Psoas muscle (tissue), 8 donors: ENCODE results near the gene B3GALT6. TPM values are rescaled to one million over a fixed set of nuclear protein-coding genes. Genes with fewer than 3 reads are reported as not detected.

Experiments
- ATAC-seq, 4 donors: fragments of 200-7000 bp; cut with Tn5 transposase; one replicate each; pipeline ENCODE4 v1.9.1; 2020; ENCODE audit warnings: moderate library complexity in 3 of 4, mild to moderate bottlenecking in 2 of 4
- DNase-seq, 2 donors: peaks; one replicate each; pipeline ENCODE4 v3.0.0-alpha.2; 2020
- H3K27ac ChIP-seq: fragments of 200-600 bp; one replicate; pipeline ENCODE4 v1.8.0; 2022
- H3K27me3 ChIP-seq, 3 donors: fragments of 200-600 bp in 1 of 3; one replicate each; pipeline versions ENCODE4 v1.6.1 to v1.8.0; 2013 to 2022; ENCODE audit warnings: low read length in 2 of 3, mild to moderate bottlenecking in 2 of 3, moderate library complexity in 1 of 3; ENCODE audit not compliant: insufficient read depth in 3 of 3
- H3K36me3 ChIP-seq, 2 donors: fragments of 200-600 bp in 1 of 2; one replicate each; pipeline versions ENCODE4 v1.6.1 to v1.8.0; 2013 to 2022; ENCODE audit warnings: low read depth in 1 of 2, mild to moderate bottlenecking in 1 of 2, moderate library complexity in 1 of 2; ENCODE audit not compliant: insufficient read depth in 1 of 2
- H3K4me1 ChIP-seq: fragments of 200-600 bp; one replicate; pipeline ENCODE4 v1.8.0; 2022
- H3K4me3 ChIP-seq: fragments of 200-600 bp; one replicate; pipeline ENCODE4 v1.8.0; 2022; ENCODE audit warnings: mild to moderate bottlenecking
- H3K9me3 ChIP-seq: fragments of 200-600 bp; one replicate; pipeline ENCODE4 v1.8.0; 2022
- CTCF ChIP-seq: fragments of 200-600 bp; IDR thresholded peaks from one replicate; pipeline ENCODE4 v1.8.0; 2022; ENCODE audit warnings: antibody characterized with exemption
- WGBS, 3 donors: extraction: QIAGEN DNeasy Blood & Tissue Kit; methylation state at CpG; one replicate each; pipeline versions ENCODE4 v1.1.6 to v1.1.7; 2013; 5-methylcytosine and 5-hydroxymethylcytosine counted together
- intact Hi-C, 2 donors: fragments of 100-400 bp; cut with DNase I; formaldehyde crosslinking; loops; one replicate each; pipeline versions ENCODE4 v1.11.0 to v1.14.2; 2022
- polyA plus RNA-seq, 3 donors: library from polyadenylated mRNA; stranded (reverse); fragments of 200-250 nt; gene quantifications; one replicate each; pipeline ENCODE4 v1.2.3, GENCODE V29; 2013
- total RNA-seq, 4 donors: library from RNA; stranded (reverse); fragmentation: NEBNext Ultra II Directional in 2 of 4; extraction: Animal tissue kit (Norgen Biotek cat#: 25700) in 2 of 4; gene quantifications; one replicate each; pipeline versions ENCODE4 v1.2.1 to v1.2.4, GENCODE V29; 2021 to 2023
- donor health status: healthy with polysubstance abuse.
- donor health status: DM: no; HTN: no; CAD: no; lungs with moderate emphysema.
- donor health status: Bipolar disorder and iron deficiency.
- donor health status: healthy.
- donor health status: DM: yes; HTN: yes; CAD: no.
- donor health status: DM: no; HTN: no; CAD: no.
- donor health status: DM: no; HTN: no; CAD: no.
- donor health status: DM: yes; HTN: yes; CAD: no.

Gene B3GALT6
- total and polyA plus RNA-seq, 7 donors, result 7.7 to 30.3 (median 11.4) TPM

GRCh38 chr1:1222575-1223225 lies 9.3 kb upstream of the B3GALT6 start:
- H3K9me3 ChIP-seq, result no peaks in the 10 kb centered on the region
- ATAC-seq (no peak), DNase-seq (no peak)
- peaks cover 2% of the 10 kb centered on the region for H3K4me1 ChIP-seq
- H3K36me3 ChIP-seq, result peaks cover 0 to 77% of the 10 kb centered on the region in 2 donors
- no peak overlapping the region for H3K4me3 ChIP-seq
- no peak for TF ChIP-seq CTCF
- no peak overlapping the region for H3K27ac ChIP-seq
- intact Hi-C loops, result no loop called here
- 90 to 93% (median 90%) methylated on average over 44 of the region's 44 CpGs for WGBS, 3 donors
- H3K27me3 ChIP-seq, result no peaks in the 10 kb centered on the region

- H3K27me3 ChIP-seq, result no peaks in the 10 kb centered on the region
Measured at GRCh38 chr1:1223321-1223720, 8.7 kb upstream of the B3GALT6 start.

GRCh38 chr1:1223891-1224290 lies 8.1 kb upstream of the B3GALT6 start:
- peaks cover 7 to 77% of the 10 kb centered on the region in 2 donors for H3K36me3 ChIP-seq
- H3K9me3 ChIP-seq, result no peaks in the 10 kb centered on the region
- ATAC-seq (no peak), DNase-seq (no peak)
- no peak overlapping the region for H3K27ac ChIP-seq
- 89 to 94% (median 90%) methylated on average over 20 to 21 of the region's 21 CpGs for WGBS, 3 donors
- H3K4me3 ChIP-seq, result no peak overlapping the region
- peaks cover 2% of the 10 kb centered on the region for H3K4me1 ChIP-seq
- intact Hi-C loops, result no loop called here
- no peaks in the 10 kb centered on the region for H3K27me3 ChIP-seq
- no peak for TF ChIP-seq CTCF

More at GRCh38 chr1:1223321-1223720, 8.7 kb upstream of the B3GALT6 start:
- Histone ChIP-seq H3K9me3 (no peaks in the 10 kb centered on the region), H3K4me1 (peaks cover 2% of the 10 kb centered on the region), H3K27ac (no peak overlapping the region), H3K4me3 (no peak overlapping the region), H3K36me3 (peaks cover 4 to 77% of the 10 kb centered on the region in 2 donors)
- intact Hi-C loops, result no loop called here
- no peak for DNase-seq
- no peak for ATAC-seq
- TF ChIP-seq CTCF, result no peak
- WGBS, 3 donors, result 93 to 94% (median 93%) methylated on average over 15 of the region's 15 CpGs

DNA sequence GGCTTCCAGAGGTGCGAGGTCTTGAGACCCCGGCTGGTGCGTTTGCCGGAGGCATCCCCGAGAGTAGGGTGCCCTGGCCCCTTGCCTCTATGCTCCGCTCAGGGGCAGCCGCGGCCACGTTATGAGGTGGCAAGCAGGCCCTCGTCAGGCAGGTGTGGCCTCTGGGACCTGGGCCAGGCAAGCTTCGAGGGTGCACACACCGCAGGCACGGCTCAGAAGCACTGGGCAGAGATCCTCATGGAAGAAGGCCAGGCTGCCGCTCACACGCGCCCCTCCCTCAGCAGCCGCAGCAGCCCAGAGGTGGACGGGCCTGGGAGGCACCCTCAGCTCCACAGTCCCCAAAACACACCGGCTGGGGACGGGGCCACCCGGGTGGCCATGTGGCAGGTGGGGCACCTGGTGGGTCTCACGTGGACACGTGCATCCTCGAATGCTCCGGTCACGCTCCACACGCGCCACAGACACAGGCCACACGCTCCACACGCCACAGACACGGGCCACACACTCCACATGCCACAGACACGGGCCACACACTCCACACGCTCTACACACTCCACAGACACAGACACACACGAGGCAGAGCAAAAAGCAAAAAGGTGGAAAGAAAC lies 6.7 kb upstream of the B3GALT6 start:
- peak in 3 of 4 donors; percentile 22 to 45 (median 23) for ATAC-seq
- 80 to 84% (median 82%) methylated on average over 34 of the region's 34 CpGs for WGBS, 3 donors

More for the DNA sequence above, 6.7 kb upstream of the B3GALT6 start:
- Histone ChIP-seq H3K27me3 (no peaks in the 10 kb centered on the region), H3K36me3 (peaks cover 7 to 73% of the 10 kb centered on the region in 2 donors), H3K9me3 (no peaks in the 10 kb centered on the region), H3K4me3 (no peak overlapping the region), H3K4me1 (peaks cover 14% of the 10 kb centered on the region), H3K27ac (no peak overlapping the region)
- intact Hi-C loops, result no loop called here
- TF ChIP-seq CTCF, result no peak
- no peak for DNase-seq
